Common myeloid progenitor, CD34-positive (primary cell): ENCODE measurements around the gene CHN1.

ENCODE experiments used
- CTCF ChIA-PET: fragments of 350-600 bp; sonication (Branson Sonifier 250); formaldehyde crosslinking; loops from one replicate; lab custom pipeline; 2021; ENCODE audit warnings: antibody characterized with exemption; lab: Charles Lee
- POLR2A ChIA-PET: fragments of 350-600 bp; sonication (Branson Sonifier 250); formaldehyde crosslinking; loops from one replicate; lab custom pipeline; 2021; ENCODE audit warnings: antibody characterized with exemption; lab: Charles Lee
- DNase-seq, 3 donors: peaks; one replicate each; pipeline versions ENCODE4 v3.0.0 to v3.0.0-alpha.2; 2013
- H3K27ac ChIP-seq, 2 experiments: 1 replicate in 1 of 2; 2 replicates in 1 of 2; pipeline ENCODE4 v1.7.0; 2013; ENCODE audit warnings: inconsistent platforms in 2 of 2, low read length in 2 of 2, mild to moderate bottlenecking in 2 of 2, low read depth in 1 of 2, moderate library complexity in 1 of 2; ENCODE audit not compliant: severe bottlenecking in 2 of 2, insufficient read depth in 1 of 2, poor library complexity in 1 of 2
- H3K27me3 ChIP-seq, 5 experiments: replicated peaks in 2 of 5; 1 replicate in 3 of 5; 2 replicates in 2 of 5; pipeline versions ENCODE4 v1.6.1 to v1.7.0; 2013; ENCODE audit warnings: low read length in 4 of 5, mild to moderate bottlenecking in 2 of 5, moderate library complexity in 2 of 5, inconsistent platforms in 1 of 5; ENCODE audit not compliant: insufficient read depth in 5 of 5, control insufficient read depth in 4 of 5
- H3K36me3 ChIP-seq, 4 experiments: 1 replicate in 2 of 4; 2 replicates in 2 of 4; pipeline versions ENCODE4 v1.6.1 to v1.7.0; 2013; ENCODE audit warnings: low read length in 3 of 4, control low read depth in 1 of 4, mild to moderate bottlenecking in 1 of 4; ENCODE audit not compliant: control insufficient read depth in 4 of 4, insufficient read depth in 4 of 4
- H3K4me1 ChIP-seq, 4 experiments: 1 replicate in 3 of 4; 2 replicates in 1 of 4; pipeline versions ENCODE4 v1.6.1 to v1.7.1; 2013; ENCODE audit warnings: low read length in 3 of 4, mild to moderate bottlenecking in 3 of 4, control low read depth in 1 of 4, inconsistent platforms in 1 of 4, moderate library complexity in 1 of 4; ENCODE audit not compliant: control insufficient read depth in 4 of 4, insufficient read depth in 4 of 4; ENCODE audit errors: control extremely low read depth in 1 of 4
- H3K4me3 ChIP-seq, 7 experiments: 1 replicate in 4 of 7; 2 replicates in 3 of 7; pipeline versions ENCODE4 v1.5.1 to v1.7.0; 2013; ENCODE audit warnings: mild to moderate bottlenecking in 7 of 7, low read length in 6 of 7, moderate library complexity in 6 of 7, inconsistent platforms in 2 of 7, low read depth in 2 of 7, control low read depth in 1 of 7; ENCODE audit not compliant: insufficient read depth in 4 of 7, control insufficient read depth in 1 of 7; ENCODE audit errors: extremely low read depth in 1 of 7
- H3K9me3 ChIP-seq, 5 experiments: 1 replicate in 4 of 5; 2 replicates in 1 of 5; pipeline versions ENCODE4 v1.6.1 to v1.7.1; 2013; ENCODE audit warnings: low read length in 4 of 5, mild to moderate bottlenecking in 2 of 5, inconsistent platforms in 1 of 5, low read depth in 1 of 5, moderate library complexity in 1 of 5; ENCODE audit not compliant: control insufficient read depth in 4 of 5, insufficient read depth in 2 of 5; ENCODE audit errors: control extremely low read depth in 1 of 5
- WGBS: methylation state at CpG from one replicate; pipeline ENCODE4 v1.1.5; 2013; ENCODE audit not compliant: insufficient coverage; 5-methylcytosine and 5-hydroxymethylcytosine counted together

CHN1 gene

GRCh38 chr2:174763780-174764179 lies 241.4 kb downstream of the CHN1 start:
- Histone ChIP-seq H3K9me3 (peaks cover 0 to 2% (median 0%) of the 10 kb centered on the region in 5 experiments), H3K27me3 (peaks cover 0 to 39% (median 14%) of the 10 kb centered on the region in 5 experiments), H3K27ac (no peak overlapping the region), H3K4me3 (no peak overlapping the region), H3K4me1 (no peaks in the 10 kb centered on the region), H3K36me3 (no peaks in the 10 kb centered on the region)
- CTCF ChIA-PET: interaction anchor here (1.1 to 4.2 kb wide), 5 partner anchors 9 to 301 kb away, joined by 3 to 21 read pairs (median 10); no protein-coding TSS in a partner anchor
- 86% methylated on average over 1 of the region's 4 CpGs for WGBS
- no peak for DNase-seq
- POLR2A ChIA-PET: no interaction called here

DNA sequence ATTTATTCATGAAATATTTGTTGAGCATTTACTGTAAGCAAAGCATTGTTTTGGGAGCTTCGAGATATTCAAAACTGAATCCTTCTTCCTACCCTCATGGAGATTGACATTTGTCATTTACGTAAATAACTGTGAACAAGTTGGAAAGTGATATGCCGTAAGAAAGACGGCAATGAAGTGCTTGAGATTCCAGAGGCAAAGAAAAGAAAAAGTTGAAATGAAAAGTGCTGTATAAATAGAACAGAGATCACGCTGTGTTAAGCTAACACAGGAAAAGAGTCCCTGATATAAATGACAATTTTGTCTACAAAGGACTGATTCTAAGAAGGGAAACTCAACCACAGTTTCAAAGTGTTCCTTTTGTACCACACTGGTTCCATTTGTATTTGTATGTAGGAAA lies 242.7 kb downstream of the CHN1 start:
- POLR2A ChIA-PET: no interaction called here
- CTCF ChIA-PET: interaction anchor here (1.1 to 4.2 kb wide), 5 partner anchors 10 to 64 kb away, joined by 4 to 21 read pairs (median 6); no protein-coding TSS in a partner anchor
- H3K4me3 ChIP-seq: no peak overlapping the region
- no peaks in the 10 kb centered on the region for H3K36me3 ChIP-seq
- H3K27ac ChIP-seq: no peak overlapping the region
- WGBS: 79% methylated on average over 5 of the region's 5 CpGs
- peaks cover 0 to 2% (median 0%) of the 10 kb centered on the region in 5 experiments for H3K9me3 ChIP-seq
- H3K27me3 ChIP-seq: peaks cover 0 to 40% (median 14%) of the 10 kb centered on the region in 5 experiments
- H3K4me1 ChIP-seq: no peaks in the 10 kb centered on the region
- no peak for DNase-seq

GRCh38 chr2:174761837-174762236 lies 243.3 kb downstream of the CHN1 start:
- H3K27ac ChIP-seq: no peak overlapping the region
- POLR2A ChIA-PET: no interaction called here
- CTCF ChIA-PET: interaction anchor here (1.3 to 4.2 kb wide), 3 partner anchors 11 to 63 kb away, joined by 6 to 21 read pairs (median 19); no protein-coding TSS in a partner anchor

GRCh38 chr2:174760845-174761473 lies 244.2 kb downstream of the CHN1 start:
- Histone ChIP-seq H3K9me3 (peaks cover 0 to 2% (median 0%) of the 10 kb centered on the region in 5 experiments), H3K27me3 (peaks cover 0 to 35% (median 13%) of the 10 kb centered on the region in 5 experiments), H3K36me3 (no peaks in the 10 kb centered on the region), H3K27ac (no peak overlapping the region), H3K4me3 (no peak overlapping the region), H3K4me1 (no peaks in the 10 kb centered on the region)
- DNase-seq: no peak
- ChIA-PET CTCF (interaction anchor here (1.0 to 4.2 kb wide), 3 partner anchors 11 to 27 kb away, joined by 3 to 21 read pairs (median 19); no protein-coding TSS in a partner anchor), POLR2A (no interaction called here)
- WGBS: 90% methylated on average over 4 of the region's 5 CpGs

More at GRCh38 chr2:174761837-174762236, 243.3 kb downstream of the CHN1 start:
- H3K4me1 ChIP-seq: no peaks in the 10 kb centered on the region
- no peaks in the 10 kb centered on the region for H3K36me3 ChIP-seq
- peaks cover 0 to 38% (median 16%) of the 10 kb centered on the region in 5 experiments for H3K27me3 ChIP-seq
- DNase-seq: no peak
- H3K4me3 ChIP-seq: no peak overlapping the region
- peaks cover 0 to 2% (median 0%) of the 10 kb centered on the region in 5 experiments for H3K9me3 ChIP-seq

- POLR2A ChIA-PET: no interaction called here
- WGBS: 80% methylated on average over 6 of the region's 11 CpGs
- H3K9me3 ChIP-seq: peaks cover 0 to 2% (median 0%) of the 10 kb centered on the region in 5 experiments
- no peak for DNase-seq
- H3K36me3 ChIP-seq: no peaks in the 10 kb centered on the region
- CTCF ChIA-PET: interaction anchor here (1.0 to 1.4 kb wide), 2 partner anchors 10 to 26 kb away, joined by 3 to 6 read pairs; no protein-coding TSS in a partner anchor
- no peak overlapping the region for H3K4me3 ChIP-seq
- H3K27ac ChIP-seq: no peak overlapping the region
- no peaks in the 10 kb centered on the region for H3K4me1 ChIP-seq
- H3K27me3 ChIP-seq: peaks cover 0 to 30% (median 10%) of the 10 kb centered on the region in 5 experiments
Observed at GRCh38 chr2:174759381-174760065, 245.7 kb downstream of the CHN1 start.

GRCh38 chr2:174756743-174757142 lies 248.4 kb downstream of the CHN1 start:
- POLR2A ChIA-PET: no interaction called here

More at GRCh38 chr2:174756743-174757142, 248.4 kb downstream of the CHN1 start:
- H3K4me1 ChIP-seq: peaks cover 0 to 2% (median 0%) of the 10 kb centered on the region in 4 experiments
- H3K36me3 ChIP-seq: no peaks in the 10 kb centered on the region
- no peak overlapping the region for H3K4me3 ChIP-seq
- H3K27ac ChIP-seq: no peak overlapping the region
- peaks cover 0 to 2% (median 0%) of the 10 kb centered on the region in 5 experiments for H3K9me3 ChIP-seq
- CTCF ChIA-PET: interaction anchor here (0.9 to 1.0 kb wide), 2 partner anchors 14 to 19 kb away, joined by 3 to 4 read pairs; no protein-coding TSS in a partner anchor
- DNase-seq: no peak
- H3K27me3 ChIP-seq: peaks cover 0 to 31% (median 15%) of the 10 kb centered on the region in 5 experiments
- 96% methylated on average over 10 of the region's 10 CpGs for WGBS
